Parathyroid adenoma (tissue), 2 donors: ENCODE data around the gene KREMEN1.

Experiments used
- H2AFZ ChIP-seq: fragments of 300-600 bp; sonication (generic); one replicate; pipeline ENCODE4 v1.7.0; 2017; ENCODE audit warnings: antibody characterized with exemption, mild to moderate bottlenecking
- H3K27ac ChIP-seq: fragments of 300-600 bp; sonication (generic); one replicate; pipeline ENCODE4 v1.7.0; 2017
- H3K27me3 ChIP-seq: fragments of 300-600 bp; sonication (generic); one replicate; pipeline ENCODE4 v1.7.0; 2017; ENCODE audit warnings: low read length; ENCODE audit not compliant: control insufficient read depth, insufficient read depth
- H3K36me3 ChIP-seq: fragments of 300-600 bp; sonication (generic); one replicate; pipeline ENCODE4 v1.7.0; 2017; ENCODE audit warnings: low read length; ENCODE audit not compliant: control insufficient read depth, insufficient read depth
- H3K4me1 ChIP-seq: fragments of 300-600 bp; sonication (generic); one replicate; pipeline ENCODE4 v1.7.0; 2017; ENCODE audit warnings: control low read depth
- H3K4me2 ChIP-seq: fragments of 300-600 bp; sonication (generic); one replicate; pipeline ENCODE4 v1.7.0; 2017; ENCODE audit warnings: low read length
- H3K4me3 ChIP-seq: fragments of 300-600 bp; sonication (generic); one replicate; pipeline ENCODE4 v1.7.0; 2017; ENCODE audit warnings: low read depth, low read length
- H3K79me2 ChIP-seq: fragments of 300-600 bp; sonication (generic); one replicate; pipeline ENCODE4 v1.7.0; 2017; ENCODE audit warnings: control low read depth
- H3K9ac ChIP-seq: fragments of 300-600 bp; sonication (generic); one replicate; pipeline ENCODE4 v1.7.0; 2017; ENCODE audit warnings: mild to moderate bottlenecking
- H3K9me3 ChIP-seq: fragments of 300-600 bp; sonication (generic); one replicate; pipeline ENCODE4 v1.7.0; 2017; ENCODE audit warnings: low read length; ENCODE audit not compliant: control insufficient read depth
- CTCF ChIP-seq: fragments of 300-600 bp; sonication (generic); IDR thresholded peaks from one replicate; pipeline ENCODE4 v1.7.0; 2017; ENCODE audit warnings: antibody characterized with exemption, mild to moderate bottlenecking
- donor health status: primary hyperparathyroidism.

The KREMEN1 gene

DNA sequence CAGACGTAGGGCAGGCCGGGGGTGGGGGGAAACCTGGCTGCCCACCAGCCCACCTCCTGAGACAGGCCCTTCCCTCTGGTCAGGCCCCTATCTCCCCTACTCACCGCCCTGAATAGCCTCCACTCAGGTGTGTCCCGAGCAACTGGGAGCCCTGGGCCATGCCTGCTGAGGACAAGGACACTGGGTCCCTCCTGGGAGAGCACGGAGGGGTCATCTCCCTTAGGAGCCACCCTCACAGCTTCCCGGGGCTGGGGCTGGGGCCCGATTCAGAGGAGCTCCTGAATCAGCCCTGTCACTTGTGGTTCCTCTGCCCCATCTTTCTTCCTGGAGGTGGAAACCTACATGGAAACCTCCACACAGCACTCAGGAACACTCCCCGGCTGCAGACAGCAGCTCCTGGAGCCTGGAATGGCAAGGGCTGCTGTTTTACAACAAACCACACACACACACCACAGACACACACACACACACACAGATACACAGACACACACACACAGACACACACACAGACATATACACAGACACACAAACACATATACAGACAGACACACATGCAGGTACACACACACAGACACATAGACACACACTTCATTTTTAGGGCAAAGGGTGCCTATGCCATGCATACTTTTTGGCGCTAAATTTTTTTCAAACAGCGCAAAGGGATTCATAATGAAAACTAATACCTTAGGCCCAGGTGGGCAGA, 123.3 kb downstream of the KREMEN1 start:
- no peaks in the 10 kb centered on the region for H3K27me3 ChIP-seq
- no peak overlapping the region for H3K4me3 ChIP-seq
- no peak overlapping the region for H3K4me2 ChIP-seq
- H3K27ac ChIP-seq: no peak overlapping the region
- no peaks in the 10 kb centered on the region for H3K36me3 ChIP-seq
- H3K9ac ChIP-seq: no peak overlapping the region
- H3K4me1 ChIP-seq: no peaks in the 10 kb centered on the region
- H2AFZ ChIP-seq: peak overlapping the region; percentile 46
- no peaks in the 10 kb centered on the region for H3K79me2 ChIP-seq
- no peak for TF ChIP-seq CTCF
- no peaks in the 10 kb centered on the region for H3K9me3 ChIP-seq

GRCh38 chr22:29197096-29197495, 124.3 kb downstream of the KREMEN1 start:
- no peaks in the 10 kb centered on the region for H3K9me3 ChIP-seq

DNA sequence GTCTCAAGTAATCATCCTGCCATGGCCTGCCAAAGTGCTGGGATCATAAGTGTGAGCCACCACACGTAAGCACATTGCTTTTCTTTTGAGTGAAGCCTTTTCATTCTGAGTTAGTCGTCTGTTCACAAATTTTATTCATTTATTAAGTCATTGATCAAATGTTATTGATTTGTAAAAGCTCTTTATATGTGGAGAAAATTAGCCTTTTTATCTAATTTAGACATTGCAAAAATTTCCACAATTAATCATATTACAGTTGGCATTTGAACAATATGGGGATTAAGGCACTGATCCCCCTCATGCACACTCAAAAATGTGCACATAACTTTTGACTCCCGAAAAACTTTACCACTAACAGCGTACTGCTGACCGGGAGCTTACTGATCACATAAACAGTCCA, 125.4 kb downstream of the KREMEN1 start:
- no peaks in the 10 kb centered on the region for H3K9me3 ChIP-seq
- H3K27me3 ChIP-seq: no peaks in the 10 kb centered on the region
- no peak for TF ChIP-seq CTCF
- H3K36me3 ChIP-seq: no peaks in the 10 kb centered on the region
- H2AFZ ChIP-seq: no peak overlapping the region
- no peaks in the 10 kb centered on the region for H3K4me1 ChIP-seq
- no peak overlapping the region for H3K9ac ChIP-seq
- no peaks in the 10 kb centered on the region for H3K79me2 ChIP-seq
- no peak overlapping the region for H3K4me2 ChIP-seq
- no peak overlapping the region for H3K4me3 ChIP-seq
- no peak overlapping the region for H3K27ac ChIP-seq

More at GRCh38 chr22:29197096-29197495, 124.3 kb downstream of the KREMEN1 start:
- no peaks in the 10 kb centered on the region for H3K36me3 ChIP-seq
- H3K9ac ChIP-seq: no peak overlapping the region
- H3K4me2 ChIP-seq: no peak overlapping the region
- no peak overlapping the region for H3K27ac ChIP-seq
- H3K4me3 ChIP-seq: no peak overlapping the region
- H3K27me3 ChIP-seq: no peaks in the 10 kb centered on the region
- H2AFZ ChIP-seq: no peak overlapping the region
- H3K79me2 ChIP-seq: no peaks in the 10 kb centered on the region
- TF ChIP-seq CTCF: no peak
- H3K4me1 ChIP-seq: no peaks in the 10 kb centered on the region

DNA sequence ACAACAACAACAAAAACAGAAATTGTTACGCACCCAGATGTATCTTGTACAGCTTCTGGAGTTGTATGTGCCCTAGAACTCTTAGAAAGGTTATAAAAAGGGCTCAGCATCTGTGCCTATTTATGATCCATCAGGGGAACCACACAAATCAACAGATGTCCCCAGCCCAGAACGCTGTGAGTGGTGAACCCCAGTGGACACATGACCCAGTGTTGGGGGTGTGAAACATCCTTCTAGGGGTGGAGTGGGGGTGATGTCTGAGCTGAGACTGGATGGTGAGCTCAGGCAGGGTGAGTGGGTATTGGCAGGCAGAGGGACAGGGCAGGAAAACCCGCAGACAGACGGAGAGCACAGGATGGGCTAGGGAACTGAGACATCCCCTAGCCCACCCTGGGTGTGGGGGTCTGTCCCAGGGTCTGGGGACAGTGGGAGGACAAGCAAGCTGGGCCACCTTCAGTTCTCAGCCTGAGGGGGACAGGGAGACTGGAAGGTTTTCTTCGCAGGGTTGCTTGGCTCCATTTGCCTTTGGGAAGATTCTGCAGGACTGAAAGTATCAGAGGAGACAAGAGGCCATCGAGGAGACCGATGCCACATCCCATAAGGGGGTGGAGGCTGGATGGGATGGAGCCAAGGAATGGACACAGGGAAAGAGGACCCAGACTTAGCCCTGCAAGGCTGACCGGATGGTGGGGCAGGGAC, 127.0 kb downstream of the KREMEN1 start:
- H3K27me3 ChIP-seq: no peaks in the 10 kb centered on the region
- no peaks in the 10 kb centered on the region for H3K79me2 ChIP-seq
- H3K27ac ChIP-seq: no peak overlapping the region
- no peak overlapping the region for H2AFZ ChIP-seq
- no peaks in the 10 kb centered on the region for H3K4me1 ChIP-seq
- H3K9ac ChIP-seq: no peak overlapping the region
- H3K9me3 ChIP-seq: no peaks in the 10 kb centered on the region
- no peak for TF ChIP-seq CTCF
- H3K36me3 ChIP-seq: no peaks in the 10 kb centered on the region
- H3K4me3 ChIP-seq: no peak overlapping the region
- H3K4me2 ChIP-seq: no peak overlapping the region
